ENCODE results near the gene OLAH.

DNA sequence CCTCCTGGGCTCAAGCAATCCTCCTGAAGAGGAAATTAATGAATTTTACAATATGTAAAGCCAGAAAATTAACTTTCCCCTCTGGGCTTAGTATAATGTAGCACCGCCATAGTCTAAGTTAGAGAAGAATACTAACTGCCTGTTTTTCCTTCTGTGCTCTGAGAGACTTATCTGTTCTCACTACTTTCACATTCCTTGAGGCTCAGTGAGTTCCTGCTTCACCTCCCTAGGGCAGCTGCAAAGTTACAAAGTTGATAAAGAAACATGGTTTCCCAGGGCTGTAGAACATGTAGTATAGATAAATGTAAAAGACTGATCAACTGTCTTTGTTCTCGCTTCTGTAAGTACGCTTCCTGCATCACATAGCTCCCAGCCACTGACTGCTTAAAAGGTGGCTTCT lies 16.0 kb upstream of the OLAH start:
- TF ChIP-seq EZH2 (IDR thresholded peaks at IDR 0.05; ENCODE audit: insufficient read depth, poor library complexity, severe bottlenecking), result no peak
- no peak for TF ChIP-seq EZH2phosphoT487 (IDR thresholded peaks at IDR 0.05; ENCODE audit: insufficient read depth, low read depth)

All from GM23248 (cell line).